CD8-positive, alpha-beta memory T cell (primary cell): Measurements from ENCODE around the gene FLVCR2. TPM values are rescaled to one million over a fixed set of nuclear protein-coding genes. Genes with fewer than 3 reads are reported as not detected.
"Not testable (repeated sequence)": the region's sequence is repeated elsewhere in the genome, so short reads cannot be mapped to it uniquely, and the experiment has no call there.

Source experiments
- CTCF ChIA-PET: fragments of 350-600 bp; sonication (Branson Sonifier 250); formaldehyde crosslinking; loops from one replicate; lab custom pipeline; 2021; ENCODE audit warnings: antibody characterized with exemption; lab: Charles Lee
- POLR2A ChIA-PET: fragments of 350-600 bp; sonication (Branson Sonifier 250); formaldehyde crosslinking; loops from one replicate; lab custom pipeline; 2021; ENCODE audit warnings: antibody characterized with exemption; lab: Charles Lee
- DNase-seq, 5 donors: peaks; one replicate each; pipeline versions ENCODE4 v3.0.0 to v3.0.0-alpha.2; 2020 to 2022; ENCODE audit warnings: mixed read lengths in 1 of 5
- H3K27ac ChIP-seq: one replicate; pipeline ENCODE4 v1.7.0; 2013; ENCODE audit warnings: low read depth, mild to moderate bottlenecking, low read length, moderate library complexity
- H3K27me3 ChIP-seq: 2 replicates; pipeline ENCODE4 v1.7.0; 2013; ENCODE audit warnings: low read length, mild to moderate bottlenecking; ENCODE audit not compliant: insufficient read depth, poor library complexity, severe bottlenecking
- H3K36me3 ChIP-seq: 2 replicates; pipeline ENCODE4 v1.7.0; 2013; ENCODE audit warnings: mild to moderate bottlenecking, low read length, moderate library complexity; ENCODE audit not compliant: insufficient read depth
- H3K4me1 ChIP-seq: 2 replicates; pipeline ENCODE4 v1.7.0; 2013; ENCODE audit warnings: mild to moderate bottlenecking, low read length, moderate library complexity; ENCODE audit not compliant: insufficient read depth
- H3K4me3 ChIP-seq: 2 replicates; pipeline ENCODE4 v1.7.0; 2013; ENCODE audit warnings: mild to moderate bottlenecking, low read length
- H3K9me3 ChIP-seq: 2 replicates; pipeline ENCODE4 v1.7.0; 2013; ENCODE audit warnings: mild to moderate bottlenecking, low read length
- H3K27ac Mint-ChIP-seq, 8 donors: one replicate each; pipeline ENCODE4 v1.8.0; 2020 to 2021; ENCODE audit warnings: mixed read lengths in 8 of 8, mild to moderate bottlenecking in 6 of 8, inconsistent platforms in 3 of 8, moderate library complexity in 3 of 8
- H3K27me3 Mint-ChIP-seq, 2 donors: one replicate each; pipeline ENCODE4 v1.8.0; 2020 to 2021; ENCODE audit warnings: mixed read lengths in 2 of 2, mild to moderate bottlenecking in 1 of 2, moderate library complexity in 1 of 2
- H3K36me3 Mint-ChIP-seq, 3 donors: one replicate each; pipeline ENCODE4 v1.8.0; 2020 to 2021; ENCODE audit warnings: mixed read lengths in 3 of 3, inconsistent platforms in 1 of 3, mild to moderate bottlenecking in 1 of 3
- H3K4me1 Mint-ChIP-seq, 3 donors: one replicate each; pipeline ENCODE4 v1.8.0; 2020 to 2021; ENCODE audit warnings: mixed read lengths in 3 of 3, inconsistent platforms in 1 of 3, mild to moderate bottlenecking in 1 of 3
- H3K4me3 Mint-ChIP-seq, 7 donors: one replicate each; pipeline ENCODE4 v1.8.0; 2020 to 2021; ENCODE audit warnings: mixed read lengths in 7 of 7, mild to moderate bottlenecking in 6 of 7, moderate library complexity in 4 of 7, inconsistent platforms in 2 of 7
- H3K9me3 Mint-ChIP-seq, 5 donors: one replicate each; pipeline ENCODE4 v1.8.0; 2020 to 2022; ENCODE audit warnings: mixed read lengths in 5 of 5, mild to moderate bottlenecking in 3 of 5, moderate library complexity in 2 of 5, inconsistent platforms in 1 of 5
- polyA plus RNA-seq: library from polyadenylated mRNA; unstranded; fragments of 300-500 nt; fragmentation: Illumina TruSeq; gene quantifications from one replicate; pipeline ENCODE4 v1.2.3, GENCODE V29; 2021
- total RNA-seq, 2 experiments: library from RNA; stranded (reverse); gene quantifications; one replicate each; pipeline ENCODE4 v1.2.3, GENCODE V29; 2021

The FLVCR2 gene
- total and polyA plus RNA-seq, 3 experiments from 2014 or later: 0.60 to 2.6 (median 2.6) TPM

GRCh38 chr14:75595226-75595625, 16.8 kb downstream of the FLVCR2 start:
- Histone ChIP-seq H3K4me1 (no peaks in the 10 kb centered on the region), H3K36me3 (no peaks in the 10 kb centered on the region), H3K27ac (no peak overlapping the region), H3K4me3 (no peak overlapping the region), H3K9me3 (no peaks in the 10 kb centered on the region), H3K27me3 (no peaks in the 10 kb centered on the region)
- H3K4me1 Mint-ChIP-seq: no peaks in the 10 kb centered on the region
- ChIA-PET POLR2A (no interaction called here), CTCF (no interaction called here)
- H3K27ac Mint-ChIP-seq: no peak overlapping the region
- no peaks in the 10 kb centered on the region for H3K9me3 Mint-ChIP-seq
- H3K4me3 Mint-ChIP-seq: no peak overlapping the region
- peaks cover 0 to 5% (median 3%) of the 10 kb centered on the region in 3 donors for H3K36me3 Mint-ChIP-seq
- DNase-seq: no peak
- peaks cover 0 to 2% of the 10 kb centered on the region in 2 donors for H3K27me3 Mint-ChIP-seq

DNA sequence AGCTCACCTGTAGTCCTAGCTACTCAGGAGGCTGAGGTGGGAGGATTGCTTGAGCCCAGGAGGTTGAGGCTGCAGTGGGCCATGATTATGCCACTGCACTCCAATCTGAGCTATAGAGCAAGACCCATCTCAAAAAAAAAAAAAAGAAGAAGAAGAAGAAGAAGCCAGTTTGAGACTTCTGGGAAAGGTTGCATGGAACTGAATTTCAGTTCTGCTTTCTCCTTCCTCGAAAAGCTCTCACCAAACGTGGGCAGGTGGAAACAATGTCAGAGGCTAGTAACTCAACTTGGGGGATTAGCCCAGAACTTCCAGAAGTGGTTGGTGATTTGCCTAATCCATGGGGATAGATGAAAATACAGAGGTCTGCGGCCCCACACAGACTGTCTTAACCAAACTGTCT, 18.7 kb downstream of the FLVCR2 start:
- ChIA-PET POLR2A (interaction anchor here (1.0 kb wide), 1 partner anchor 21 kb away, joined by 5 read pairs; no protein-coding TSS in a partner anchor), CTCF (no interaction called here)
- Histone ChIP-seq H3K27me3 (no peaks in the 10 kb centered on the region), H3K36me3 (no peaks in the 10 kb centered on the region), H3K4me3 (no peak overlapping the region), H3K27ac (no peak overlapping the region), H3K9me3 (no peaks in the 10 kb centered on the region), H3K4me1 (no peaks in the 10 kb centered on the region)
- Mint-ChIP-seq H3K27me3 (peaks cover 0 to 2% of the 10 kb centered on the region in 2 donors), H3K9me3 (no peaks in the 10 kb centered on the region), H3K4me1 (no peaks in the 10 kb centered on the region), H3K4me3 (no peak overlapping the region), H3K36me3 (peaks cover 0 to 5% (median 3%) of the 10 kb centered on the region in 3 donors), H3K27ac (no peak overlapping the region)
- DNase-seq: no peak

DNA sequence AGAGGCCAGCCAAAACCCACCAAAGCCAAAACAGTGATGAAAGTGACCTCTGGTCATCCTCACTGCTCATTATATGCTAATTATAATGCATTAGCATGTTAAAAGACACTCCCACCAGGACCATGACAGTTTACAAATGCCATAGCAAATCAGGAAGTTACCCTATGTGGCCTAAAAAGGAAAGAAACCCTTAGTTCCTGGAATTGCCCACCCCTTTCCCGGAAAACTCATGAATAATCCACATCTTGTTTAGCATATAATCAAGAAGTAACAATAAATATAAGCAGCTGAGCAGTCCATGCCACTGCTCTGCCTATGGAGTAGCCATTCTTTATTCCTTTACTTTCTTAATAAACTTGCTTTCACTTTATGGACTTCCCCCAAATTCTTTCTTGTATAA, 21.7 kb downstream of the FLVCR2 start:
- H3K36me3 Mint-ChIP-seq, H3K4me3 ChIP-seq, H3K4me3 Mint-ChIP-seq, CTCF ChIA-PET, POLR2A ChIA-PET, H3K27me3 Mint-ChIP-seq, H3K27me3 ChIP-seq, DNase-seq, H3K36me3 ChIP-seq, H3K9me3 ChIP-seq, H3K9me3 Mint-ChIP-seq, H3K27ac Mint-ChIP-seq, H3K27ac ChIP-seq, H3K4me1 Mint-ChIP-seq, H3K4me1 ChIP-seq: not testable (repeated sequence)

DNA sequence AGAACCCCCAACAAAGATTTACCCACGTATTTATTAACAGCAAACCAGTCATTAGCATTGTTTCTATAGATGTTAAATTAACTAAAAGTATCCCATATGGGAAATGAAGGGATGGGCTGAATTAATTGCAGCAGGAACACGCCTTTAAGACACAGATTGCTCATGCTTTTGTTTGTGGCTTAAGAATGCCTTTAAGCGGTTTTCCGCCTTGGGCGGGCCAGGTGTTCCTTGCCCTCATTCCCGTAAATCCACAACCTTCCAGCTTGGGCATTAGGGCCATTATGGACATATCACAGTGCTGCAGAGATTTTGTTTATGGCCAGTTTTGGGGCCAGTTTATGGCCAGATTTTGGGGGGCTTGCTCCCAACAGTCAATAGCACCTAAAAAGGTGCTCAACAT, 22.6 kb downstream of the FLVCR2 start:
- H3K27me3 ChIP-seq, H3K27ac Mint-ChIP-seq, H3K4me1 Mint-ChIP-seq, H3K9me3 ChIP-seq, CTCF ChIA-PET, H3K4me1 ChIP-seq, H3K27ac ChIP-seq, H3K9me3 Mint-ChIP-seq, H3K36me3 Mint-ChIP-seq, POLR2A ChIA-PET, DNase-seq, H3K4me3 ChIP-seq, H3K4me3 Mint-ChIP-seq, H3K36me3 ChIP-seq, H3K27me3 Mint-ChIP-seq: not testable (repeated sequence)

GRCh38 chr14:75602503-75602902, 24.1 kb downstream of the FLVCR2 start:
- Histone ChIP-seq H3K36me3 (no peaks in the 10 kb centered on the region), H3K9me3 (no peaks in the 10 kb centered on the region), H3K27me3 (no peaks in the 10 kb centered on the region), H3K4me1 (no peaks in the 10 kb centered on the region), H3K4me3 (no peak overlapping the region), H3K27ac (no peak overlapping the region)
- CTCF ChIA-PET: interaction anchor here (1.6 kb wide), 1 partner anchor 12 kb away, joined by 4 read pairs; no protein-coding TSS in a partner anchor
- Mint-ChIP-seq H3K4me3 (no peak overlapping the region), H3K36me3 (peaks cover 0 to 9% (median 1%) of the 10 kb centered on the region in 3 donors), H3K27me3 (peaks cover 0 to 3% of the 10 kb centered on the region in 2 donors), H3K4me1 (no peaks in the 10 kb centered on the region), H3K9me3 (peaks cover 0 to 3% (median under 1%) of the 10 kb centered on the region in 5 donors), H3K27ac (no peak overlapping the region)
- DNase-seq: no peak
- POLR2A ChIA-PET: no interaction called here

- H3K4me1 Mint-ChIP-seq: no peaks in the 10 kb centered on the region
- H3K27me3 ChIP-seq: no peaks in the 10 kb centered on the region
- POLR2A ChIA-PET: no interaction called here
- H3K27ac Mint-ChIP-seq: peak overlapping the region in 1 of 8 donors; percentile 57
- H3K36me3 ChIP-seq: no peaks in the 10 kb centered on the region
- no peaks in the 10 kb centered on the region for H3K4me1 ChIP-seq
- DNase-seq: no peak
- peaks cover 0 to 1% of the 10 kb centered on the region in 2 donors for H3K27me3 Mint-ChIP-seq
- H3K36me3 Mint-ChIP-seq: peaks cover 0 to 24% (median 3%) of the 10 kb centered on the region in 3 donors
- no peak overlapping the region for H3K27ac ChIP-seq
- no peaks in the 10 kb centered on the region for H3K9me3 ChIP-seq
- H3K4me3 Mint-ChIP-seq: no peak overlapping the region
- peaks cover 0 to 13% (median 5%) of the 10 kb centered on the region in 5 donors for H3K9me3 Mint-ChIP-seq
- no peak overlapping the region for H3K4me3 ChIP-seq
- CTCF ChIA-PET: interaction anchor here (0.6 kb wide), 1 partner anchor 28 kb away, joined by 3 read pairs; no protein-coding TSS in a partner anchor
Observed at GRCh38 chr14:75604979-75605851, 26.8 kb downstream of the FLVCR2 start.

DNA sequence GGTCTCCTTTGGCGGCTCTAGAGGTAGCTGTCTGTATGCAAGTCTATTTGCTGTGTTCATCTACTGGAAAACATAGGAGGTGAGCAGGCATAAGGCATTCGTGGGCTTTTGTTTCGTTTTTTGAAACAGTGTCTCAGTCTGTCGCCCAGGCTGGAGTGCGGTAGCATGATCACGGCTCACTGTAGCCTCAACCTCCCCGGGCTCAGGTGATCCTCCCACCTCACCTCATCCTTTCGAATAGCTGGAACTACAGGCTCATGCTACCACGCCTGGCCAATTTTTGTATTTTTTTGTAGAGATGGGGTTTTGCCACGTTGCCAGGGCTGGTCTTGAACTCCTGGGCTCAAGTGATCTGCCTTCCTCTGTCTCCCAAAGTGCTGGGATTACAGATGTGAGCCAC, 27.5 kb downstream of the FLVCR2 start:
- H3K36me3 Mint-ChIP-seq: peaks cover 0 to 24% (median 6%) of the 10 kb centered on the region in 3 donors
- no peaks in the 10 kb centered on the region for H3K4me1 Mint-ChIP-seq
- Histone ChIP-seq H3K4me3 (no peak overlapping the region), H3K9me3 (no peaks in the 10 kb centered on the region), H3K27me3 (no peaks in the 10 kb centered on the region), H3K27ac (no peak overlapping the region), H3K36me3 (no peaks in the 10 kb centered on the region), H3K4me1 (no peaks in the 10 kb centered on the region)
- POLR2A ChIA-PET: no interaction called here
- H3K4me3 Mint-ChIP-seq: no peak overlapping the region
- peaks cover 0 to 1% of the 10 kb centered on the region in 2 donors for H3K27me3 Mint-ChIP-seq
- peaks cover 0 to 13% (median 5%) of the 10 kb centered on the region in 5 donors for H3K9me3 Mint-ChIP-seq
- CTCF ChIA-PET: interaction anchor here (0.6 kb wide), 1 partner anchor 28 kb away, joined by 3 read pairs; no protein-coding TSS in a partner anchor
- DNase-seq: no peak
- no peak overlapping the region for H3K27ac Mint-ChIP-seq

- Mint-ChIP-seq H3K4me1 (no peaks in the 10 kb centered on the region), H3K9me3 (peaks cover 0 to 13% (median 5%) of the 10 kb centered on the region in 5 donors)
Observed at GRCh38 chr14:75607044-75607443, 28.6 kb downstream of the FLVCR2 start.

More at GRCh38 chr14:75607044-75607443, 28.6 kb downstream of the FLVCR2 start:
- H3K4me3 ChIP-seq: no peak overlapping the region
- ChIA-PET POLR2A (no interaction called here), CTCF (no interaction called here)
- peaks cover 0 to 24% (median 6%) of the 10 kb centered on the region in 3 donors for H3K36me3 Mint-ChIP-seq
- DNase-seq: no peak
- H3K27ac Mint-ChIP-seq: no peak overlapping the region
- H3K9me3 ChIP-seq: no peaks in the 10 kb centered on the region
- H3K27ac ChIP-seq: no peak overlapping the region
- no peaks in the 10 kb centered on the region for H3K4me1 ChIP-seq
- no peak overlapping the region for H3K4me3 Mint-ChIP-seq
- H3K36me3 ChIP-seq: no peaks in the 10 kb centered on the region
- H3K27me3 ChIP-seq: no peaks in the 10 kb centered on the region
- peaks cover 0 to 1% of the 10 kb centered on the region in 2 donors for H3K27me3 Mint-ChIP-seq
